ENCODE data around the gene CHD5. TPM values are rescaled to one million over a fixed set of nuclear protein-coding genes. Genes with fewer than 3 reads are reported as not detected.

The CHD5 gene
- total and polyA plus RNA-seq, 12 donors: 0.01 to 0.78 (median 0.17) TPM

DNA sequence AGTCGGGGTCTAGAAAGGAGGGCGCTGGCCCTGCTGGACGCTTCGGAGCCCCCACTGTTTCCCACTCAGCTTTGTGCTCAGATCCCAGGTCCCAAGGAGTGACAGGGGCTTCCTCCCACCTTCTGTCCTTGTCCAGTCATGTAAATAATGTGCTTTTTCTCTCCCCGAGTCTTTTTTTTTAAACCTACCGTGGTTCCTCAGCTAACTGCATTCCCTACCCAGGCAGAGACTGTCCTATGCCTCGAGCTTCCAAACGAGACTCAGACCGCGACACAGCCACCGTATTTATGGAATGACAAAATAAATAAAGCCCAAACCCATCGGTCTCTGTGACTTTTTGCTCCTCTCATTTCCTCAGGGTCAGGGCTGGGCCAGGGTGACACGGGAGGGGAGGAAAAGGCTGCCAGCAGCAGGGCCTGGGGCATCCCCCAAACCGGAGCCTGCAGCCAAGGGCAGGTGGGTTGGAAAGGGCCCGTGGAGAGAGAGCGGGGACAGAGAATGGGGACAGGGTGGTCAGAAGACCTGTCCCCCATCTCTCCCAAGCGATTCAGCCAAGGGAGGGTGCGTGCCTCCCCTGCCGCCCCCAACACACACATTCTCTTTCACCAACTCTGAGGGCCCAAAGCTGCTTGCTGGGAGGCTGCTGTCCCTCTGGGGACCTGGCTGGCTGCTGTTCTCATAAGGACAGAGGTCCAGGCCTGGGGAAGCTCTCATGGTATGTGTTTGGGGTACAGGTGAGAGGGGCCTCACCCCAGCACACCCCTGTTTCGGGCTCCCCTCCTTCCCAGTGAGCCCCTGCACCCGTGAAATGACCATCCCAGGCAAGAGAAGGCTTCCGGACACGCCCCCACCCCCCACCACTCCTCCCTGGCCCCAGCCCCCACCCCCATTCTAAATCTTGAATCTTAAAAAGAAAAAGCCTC is 79.0 kb downstream of the CHD5 start:
- ATAC-seq: no peak
- H3K4me3 ChIP-seq: no peak overlapping the region
- WGBS, 2 donors: 65 to 72% methylated on average over 23 of the region's 23 CpGs
- peaks cover 0 to 31% (median 0%) of the 10 kb centered on the region in 9 donors for H3K36me3 ChIP-seq
- H3K4me1 ChIP-seq: peaks cover 0 to 20% (median 0%) of the 10 kb centered on the region in 9 donors
- TF ChIP-seq, protein P1, sequence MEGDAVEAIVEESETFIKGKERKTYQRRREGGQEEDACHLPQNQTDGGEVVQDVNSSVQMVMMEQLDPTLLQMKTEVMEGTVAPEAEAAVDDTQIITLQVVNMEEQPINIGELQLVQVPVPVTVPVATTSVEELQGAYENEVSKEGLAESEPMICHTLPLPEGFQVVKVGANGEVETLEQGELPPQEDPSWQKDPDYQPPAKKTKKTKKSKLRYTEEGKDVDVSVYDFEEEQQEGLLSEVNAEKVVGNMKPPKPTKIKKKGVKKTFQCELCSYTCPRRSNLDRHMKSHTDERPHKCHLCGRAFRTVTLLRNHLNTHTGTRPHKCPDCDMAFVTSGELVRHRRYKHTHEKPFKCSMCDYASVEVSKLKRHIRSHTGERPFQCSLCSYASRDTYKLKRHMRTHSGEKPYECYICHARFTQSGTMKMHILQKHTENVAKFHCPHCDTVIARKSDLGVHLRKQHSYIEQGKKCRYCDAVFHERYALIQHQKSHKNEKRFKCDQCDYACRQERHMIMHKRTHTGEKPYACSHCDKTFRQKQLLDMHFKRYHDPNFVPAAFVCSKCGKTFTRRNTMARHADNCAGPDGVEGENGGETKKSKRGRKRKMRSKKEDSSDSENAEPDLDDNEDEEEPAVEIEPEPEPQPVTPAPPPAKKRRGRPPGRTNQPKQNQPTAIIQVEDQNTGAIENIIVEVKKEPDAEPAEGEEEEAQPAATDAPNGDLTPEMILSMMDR (IDR thresholded peaks at IDR 0.05): no peak
- peaks cover 0 to 54% (median 35%) of the 10 kb centered on the region in 7 donors for H3K27me3 ChIP-seq
- no peak overlapping the region for H3K27ac ChIP-seq
- no peaks in the 10 kb centered on the region for H3K9me3 ChIP-seq
- DNase-seq: peak in 1 of 2 donors; percentile 3
- intact Hi-C loops (cut with DNase I): loop anchor here in 1 of 10 donors (10.0 kb wide), 1 partner anchor 54 kb away; no protein-coding TSS in a partner anchor

DNA sequence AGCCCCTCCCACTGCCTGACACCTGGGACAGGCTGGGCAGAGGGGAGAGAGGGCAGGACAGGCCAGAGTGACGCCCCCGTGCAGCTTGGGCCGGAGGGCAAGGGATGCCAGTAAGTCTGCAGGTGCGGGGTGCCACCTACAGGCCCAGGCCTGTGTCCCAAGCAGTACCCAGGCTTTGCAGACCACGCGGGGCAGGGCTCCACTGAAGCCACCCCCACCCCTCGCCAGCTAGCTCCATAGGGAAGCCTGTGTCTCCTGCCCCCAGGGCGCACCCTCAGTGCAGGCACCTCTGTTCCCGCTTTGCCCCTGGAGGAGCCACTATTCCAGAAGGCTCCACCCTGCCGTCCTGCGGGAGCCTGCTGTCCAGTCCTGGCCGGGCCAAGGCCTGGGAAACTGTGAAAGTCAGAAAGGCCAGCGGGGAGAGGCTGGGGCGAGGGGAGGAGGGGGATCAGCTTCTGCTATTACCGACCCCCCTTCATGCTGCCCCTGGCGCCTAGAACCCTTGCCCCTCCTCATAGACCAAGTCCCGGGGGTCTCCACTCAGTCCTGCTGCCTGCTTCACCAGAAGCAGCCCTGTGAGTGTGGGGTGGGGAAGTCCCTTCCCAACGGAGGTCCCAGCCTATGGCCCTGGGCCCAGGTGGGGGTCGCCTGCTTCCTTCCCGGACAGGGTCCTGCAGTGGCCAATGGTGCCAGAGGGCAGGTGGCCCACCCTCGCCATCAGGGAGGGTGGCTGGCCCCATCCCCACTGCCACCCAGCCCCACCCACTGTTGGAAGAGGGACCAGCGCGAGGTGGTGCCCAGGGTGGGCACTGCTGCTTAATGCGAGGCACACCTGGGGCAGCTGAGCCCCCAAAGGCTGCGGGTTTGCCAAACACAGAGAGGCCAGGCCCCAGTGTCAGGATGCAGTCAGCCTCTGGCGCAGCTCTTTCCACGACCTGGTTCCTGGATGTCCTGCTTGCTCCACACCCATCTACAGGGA is 80.0 kb downstream of the CHD5 start:
- 74 to 76% methylated on average over 27 of the region's 27 CpGs for WGBS, 2 donors
- intact Hi-C loops (cut with DNase I): loop anchor here in 1 of 10 donors (5.0 to 10.0 kb wide), 2 partner anchors 48 to 55 kb away; no protein-coding TSS in a partner anchor
- ATAC-seq: peak in 2 of 8 donors; percentile 28 to 31

GRCh38 chr1:6099297-6099696 is 80.8 kb downstream of the CHD5 start:
- Histone ChIP-seq H3K27ac (no peak overlapping the region), H3K27me3 (peaks cover 0 to 36% (median 24%) of the 10 kb centered on the region in 7 donors), H3K36me3 (peaks cover 0 to 47% (median 0%) of the 10 kb centered on the region in 9 donors), H3K4me3 (no peak overlapping the region), H3K4me1 (peaks cover 0 to 20% (median 0%) of the 10 kb centered on the region in 9 donors), H3K9me3 (no peaks in the 10 kb centered on the region)
- DNase-seq (no peak), ATAC-seq (no peak)
- WGBS, 2 donors: 91% methylated on average over 15 of the region's 15 CpGs
- intact Hi-C loops (cut with DNase I): loop anchor here in 1 of 10 donors (5.0 kb wide), 1 partner anchor 47 kb away; no protein-coding TSS in a partner anchor
- TF ChIP-seq, protein P1 (IDR thresholded peaks at IDR 0.05): no peak

More for the DNA sequence above, 80.0 kb downstream of the CHD5 start:
- DNase-seq: peak in 1 of 2 donors; percentile 5
- Histone ChIP-seq H3K4me3 (no peak overlapping the region), H3K27me3 (peaks cover 0 to 44% (median 26%) of the 10 kb centered on the region in 7 donors), H3K36me3 (peaks cover 0 to 39% (median 0%) of the 10 kb centered on the region in 9 donors), H3K9me3 (no peaks in the 10 kb centered on the region), H3K4me1 (peaks cover 0 to 20% (median 0%) of the 10 kb centered on the region in 9 donors), H3K27ac (no peak overlapping the region)
- TF ChIP-seq, protein P1 (IDR thresholded peaks at IDR 0.05): peak in 4 of 9 donors; percentile 9 to 24 (median 16)
